CD4-positive, alpha-beta T cell treated with Interleukin-15 for 4 hours (primary cell): ENCODE measurements around the gene ENC1.
A peak's percentile ranks its signal among the peaks of the same experiment; 100 is the strongest.

Source experiments
- DNase-seq: peaks from one replicate; pipeline ENCODE4 v3.0.0-alpha.2; 2020; ENCODE audit warnings: low spot score

The ENC1 gene

GRCh38 chr5:74655716-74656115, 15.2 kb upstream of the ENC1 start:
- DNase-seq, result no peak

- no peak for DNase-seq
Observed at GRCh38 chr5:74655206-74655605, 14.7 kb upstream of the ENC1 start.

- DNase-seq, result no peak
Observed at GRCh38 chr5:74653991-74654390, 13.5 kb upstream of the ENC1 start.

GRCh38 chr5:74652576-74652975, 12.0 kb upstream of the ENC1 start:
- no peak for DNase-seq

GRCh38 chr5:74651710-74652109, 11.2 kb upstream of the ENC1 start:
- DNase-seq, result no peak

GRCh38 chr5:74649421-74649973, 9.0 kb upstream of the ENC1 start:
- no peak for DNase-seq

GRCh38 chr5:74648835-74649293, 8.3 kb upstream of the ENC1 start:
- DNase-seq, result peak; percentile 63

GRCh38 chr5:74647096-74647495, 6.6 kb upstream of the ENC1 start:
- no peak for DNase-seq

- no peak for DNase-seq
Observed at GRCh38 chr5:74643111-74643562, 2.6 kb upstream of the ENC1 start.

- DNase-seq, result no peak
Observed at GRCh38 chr5:74642543-74642863, 2.0 kb upstream of the ENC1 start.

GRCh38 chr5:74641735-74642542, 1.4 kb upstream of the ENC1 start:
- peak; percentile 13 for DNase-seq

- peak; percentile 26 for DNase-seq
Observed at GRCh38 chr5:74640954-74641734, 616 bp upstream of the ENC1 start.

GRCh38 chr5:74639807-74640449, 600 bp downstream of the ENC1 start:
- peak; percentile 4 for DNase-seq

GRCh38 chr5:74638970-74639806, 1.3 kb downstream of the ENC1 start:
- peak; percentile 15 for DNase-seq

- DNase-seq, result no peak
Observed at GRCh38 chr5:74638544-74638969, 2.0 kb downstream of the ENC1 start.

GRCh38 chr5:74636552-74636951, 4.0 kb downstream of the ENC1 start:
- DNase-seq, result no peak

- DNase-seq, result no peak
Observed at GRCh38 chr5:74636149-74636548, 4.4 kb downstream of the ENC1 start.

GRCh38 chr5:74634611-74635286, 5.8 kb downstream of the ENC1 start:
- no peak for DNase-seq

GRCh38 chr5:74633695-74634094, 6.8 kb downstream of the ENC1 start:
- no peak for DNase-seq

GRCh38 chr5:74632947-74633356, 7.6 kb downstream of the ENC1 start:
- no peak for DNase-seq
